Measurements from ENCODE around the gene GNAZ. TPM values are rescaled to one million over a fixed set of nuclear protein-coding genes. Genes with fewer than 3 reads are reported as not detected.
A peak's percentile ranks its signal among the peaks of the same experiment; 100 is the strongest.
"Not testable (repeated sequence)": the region's sequence is repeated elsewhere in the genome, so short reads cannot be mapped to it uniquely, and the experiment has no call there.

The GNAZ gene
- total RNA-seq (ENCODE audit: low replicate concordance) = 1.3 and 3.1 TPM in 2 replicates

DNA sequence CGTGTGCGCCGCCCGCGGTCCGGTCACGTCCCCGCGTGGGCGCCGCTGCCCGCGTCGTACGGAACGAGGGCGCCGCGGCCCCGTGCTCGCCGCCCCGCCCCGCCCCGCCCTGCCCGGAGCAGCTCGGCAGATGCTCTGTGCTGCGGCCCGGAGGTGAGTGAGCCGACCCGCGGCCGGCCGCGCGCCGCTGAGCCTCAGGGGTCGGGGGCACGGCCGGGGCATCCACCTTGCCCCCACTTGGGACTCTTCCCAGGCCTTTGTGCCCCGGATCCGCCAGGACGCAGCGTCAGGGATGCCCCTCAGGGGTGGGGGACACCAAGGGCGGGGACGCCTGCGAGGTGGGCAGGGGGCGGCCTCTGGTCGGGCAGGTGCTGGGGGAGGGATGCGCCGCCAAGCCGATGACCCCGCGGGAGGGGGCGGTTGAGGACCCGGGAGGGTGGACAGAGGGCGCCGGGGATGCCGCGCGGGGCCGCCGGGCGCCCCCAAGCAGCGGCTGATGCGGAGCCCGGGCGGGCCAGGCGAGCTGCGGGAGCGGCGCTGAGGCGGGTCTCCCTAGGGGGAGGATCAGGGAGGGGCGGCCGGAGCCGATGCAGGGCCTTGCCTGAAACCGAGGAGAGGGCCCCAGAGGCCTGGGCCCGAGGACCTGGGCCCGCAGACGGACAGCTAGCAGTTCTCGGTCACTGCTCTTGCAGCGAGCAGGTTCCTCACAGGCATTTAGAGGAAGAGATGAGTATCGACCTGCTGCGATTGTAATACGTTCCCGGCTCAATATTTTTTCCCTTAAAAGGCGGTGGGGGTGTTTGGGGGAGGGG, at the start of gene GNAZ:
Gene GNAZ, plus strand, starts transcription at position 102 of the 812 bp plus-strand sequence. CDS start 25,177 bp downstream, outside the sequence.
- TF ChIP-seq, protein P1, sequence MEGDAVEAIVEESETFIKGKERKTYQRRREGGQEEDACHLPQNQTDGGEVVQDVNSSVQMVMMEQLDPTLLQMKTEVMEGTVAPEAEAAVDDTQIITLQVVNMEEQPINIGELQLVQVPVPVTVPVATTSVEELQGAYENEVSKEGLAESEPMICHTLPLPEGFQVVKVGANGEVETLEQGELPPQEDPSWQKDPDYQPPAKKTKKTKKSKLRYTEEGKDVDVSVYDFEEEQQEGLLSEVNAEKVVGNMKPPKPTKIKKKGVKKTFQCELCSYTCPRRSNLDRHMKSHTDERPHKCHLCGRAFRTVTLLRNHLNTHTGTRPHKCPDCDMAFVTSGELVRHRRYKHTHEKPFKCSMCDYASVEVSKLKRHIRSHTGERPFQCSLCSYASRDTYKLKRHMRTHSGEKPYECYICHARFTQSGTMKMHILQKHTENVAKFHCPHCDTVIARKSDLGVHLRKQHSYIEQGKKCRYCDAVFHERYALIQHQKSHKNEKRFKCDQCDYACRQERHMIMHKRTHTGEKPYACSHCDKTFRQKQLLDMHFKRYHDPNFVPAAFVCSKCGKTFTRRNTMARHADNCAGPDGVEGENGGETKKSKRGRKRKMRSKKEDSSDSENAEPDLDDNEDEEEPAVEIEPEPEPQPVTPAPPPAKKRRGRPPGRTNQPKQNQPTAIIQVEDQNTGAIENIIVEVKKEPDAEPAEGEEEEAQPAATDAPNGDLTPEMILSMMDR (IDR thresholded peaks at IDR 0.05; ENCODE audit: insufficient read depth, low read length) = no peak
- H3K4me3 ChIP-seq (ENCODE audit: low read depth, low read length) = peak within 1 kb of the TSS; percentile 68
- DNase-seq (ENCODE audit: low read depth) = no peak

- TF ChIP-seq, protein P1 (IDR thresholded peaks at IDR 0.05; ENCODE audit: insufficient read depth, low read length) = no peak
- no peak overlapping the region for H3K4me3 ChIP-seq (ENCODE audit: low read depth, low read length)
- no peak for DNase-seq (ENCODE audit: low read depth)
Measured at GRCh38 chr22:23020659-23021293, 49.5 kb upstream of the GNAZ start.

GRCh38 chr22:23021660-23022353, 48.5 kb upstream of the GNAZ start:
- H3K4me3 ChIP-seq (ENCODE audit: low read depth, low read length); DNase-seq (ENCODE audit: low read depth): not testable (repeated sequence)

GRCh38 chr22:23023294-23023693, 47.0 kb upstream of the GNAZ start:
- no peak overlapping the region for H3K4me3 ChIP-seq (ENCODE audit: low read depth, low read length)
- TF ChIP-seq, protein P1 (IDR thresholded peaks at IDR 0.05; ENCODE audit: insufficient read depth, low read length) = no peak
- no peak for DNase-seq (ENCODE audit: low read depth)

- TF ChIP-seq, protein P1 (IDR thresholded peaks at IDR 0.05; ENCODE audit: insufficient read depth, low read length) = no peak
- DNase-seq (ENCODE audit: low read depth) = no peak
- no peak overlapping the region for H3K4me3 ChIP-seq (ENCODE audit: low read depth, low read length)
Measured at GRCh38 chr22:23026777-23027176, 43.5 kb upstream of the GNAZ start.

GRCh38 chr22:23027849-23028248, 42.5 kb upstream of the GNAZ start:
- H3K4me3 ChIP-seq (ENCODE audit: low read depth, low read length); DNase-seq (ENCODE audit: low read depth): not testable (repeated sequence)

GRCh38 chr22:23029521-23030228, 40.6 kb upstream of the GNAZ start:
- DNase-seq (ENCODE audit: low read depth) = no peak
- TF ChIP-seq, protein P1 (IDR thresholded peaks at IDR 0.05; ENCODE audit: insufficient read depth, low read length) = no peak
- H3K4me3 ChIP-seq (ENCODE audit: low read depth, low read length) = no peak overlapping the region

Measured in fibroblast of the aortic adventitia (primary cell).